DOHH2 (cell line): ENCODE results near the gene GPR107.

Source experiments
- CTCF ChIP-seq: fragments of 200-600 bp; sonication (generic); IDR thresholded peaks from one replicate; pipeline ENCODE4 v1.5.1; 2014; ENCODE audit warnings: antibody characterized with exemption, mild to moderate bottlenecking, low read depth, low read length; ENCODE audit not compliant: poor library complexity, severe bottlenecking
- EZH2phosphoT487 ChIP-seq: fragments of 200-600 bp; sonication (generic); IDR thresholded peaks from 2 replicates; pipeline ENCODE4 v1.6.1; 2017; ENCODE audit warnings: borderline replicate concordance, mild to moderate bottlenecking, antibody characterized with exemption, low read length, moderate library complexity, mixed read lengths

GRCh38 chr9:130022566-130023143, 31.1 kb upstream of the GPR107 start:
- TF ChIP-seq CTCF, result no peak
- TF ChIP-seq EZH2phosphoT487, result no peak
